Esophagus squamous epithelium (tissue), 4 donors: ENCODE measurements around the gene IQCK.

ENCODE experiments used
- CTCF ChIP-seq, 6 experiments: fragments of 450-650 bp in 4 of 6; fragments of 200-600 bp in 2 of 6; sonication (generic) in 2 of 6; IDR thresholded peaks; one replicate each; pipeline ENCODE4 v1.5.1; 2016 to 2019; ENCODE audit warnings: antibody characterized with exemption in 6 of 6, mild to moderate bottlenecking in 4 of 6, moderate library complexity in 4 of 6
- POLR2A ChIP-seq, 4 donors: fragments of 450-650 bp; IDR thresholded peaks; one replicate each; pipeline ENCODE4 v1.6.1; 2017; ENCODE audit warnings: antibody characterized with exemption in 4 of 4, mild to moderate bottlenecking in 4 of 4, moderate library complexity in 3 of 4

GRCh38 chr16:19733551-19733950 lies 15.5 kb downstream of the IQCK start:
- no peak for TF ChIP-seq POLR2A (IDR thresholded peaks at IDR 0.05)
- TF ChIP-seq CTCF (IDR thresholded peaks at IDR 0.05), result no peak
